Esophagus muscularis mucosa (tissue), 4 donors: ENCODE measurements around the gene HIKESHI. TPM values are rescaled to one million over a fixed set of nuclear protein-coding genes. Genes with fewer than 3 reads are reported as not detected.

Experiments used
- DNase-seq: peaks from one replicate; pipeline ENCODE4 v3.0.0-alpha.2; 2017; ENCODE audit errors: extremely low spot score
- H3K27ac ChIP-seq, 4 donors: fragments of 200-600 bp; sonication (generic); replicated peaks in 1 of 4; 1 replicate in 3 of 4; 2 replicates in 1 of 4; pipeline ENCODE4 v1.5.1; 2016 to 2019; ENCODE audit warnings: mild to moderate bottlenecking in 1 of 4
- H3K27me3 ChIP-seq, 4 donors: fragments of 200-600 bp; sonication (generic); one replicate each; pipeline versions ENCODE4 v1.5.1 to v1.6.0; 2016 to 2019
- H3K36me3 ChIP-seq, 4 donors: fragments of 200-600 bp; sonication (generic); one replicate each; pipeline ENCODE4 v1.5.1; 2016 to 2019
- H3K4me1 ChIP-seq, 4 donors: fragments of 200-600 bp; sonication (generic); one replicate each; pipeline ENCODE4 v1.5.1; 2016 to 2019
- H3K4me3 ChIP-seq, 4 donors: fragments of 200-600 bp; sonication (generic); 1 replicate in 2 of 4; 2 replicates in 2 of 4; pipeline ENCODE4 v1.5.1; 2016 to 2019; ENCODE audit warnings: mild to moderate bottlenecking in 4 of 4, moderate library complexity in 1 of 4
- H3K9me3 ChIP-seq, 4 donors: fragments of 200-600 bp; sonication (generic); 1 replicate in 3 of 4; 2 replicates in 1 of 4; pipeline ENCODE4 v1.5.1; 2016 to 2019
- CTCF ChIP-seq, 3 experiments: fragments of 200-600 bp in 2 of 3; fragments of 450-650 bp in 1 of 3; sonication (generic) in 2 of 3; IDR thresholded peaks; one replicate each; pipeline ENCODE4 v1.5.1; 2017 to 2019; ENCODE audit warnings: antibody characterized with exemption in 3 of 3, mild to moderate bottlenecking in 2 of 3, moderate library complexity in 1 of 3
- EP300 ChIP-seq: sonication (generic); formaldehyde crosslinking; IDR thresholded peaks from one replicate; pipeline ENCODE4 v1.6.1; 2017; ENCODE audit warnings: antibody characterized with exemption
- POLR2A ChIP-seq: fragments of 450-650 bp; IDR thresholded peaks from one replicate; pipeline ENCODE4 v1.6.1; 2017; ENCODE audit warnings: antibody characterized with exemption, moderate library complexity, mild to moderate bottlenecking, low read depth
- POLR2AphosphoS5 ChIP-seq, 2 donors: sonication (generic); formaldehyde crosslinking; IDR thresholded peaks; one replicate each; pipeline ENCODE4 v1.6.1; 2017; ENCODE audit warnings: antibody characterized with exemption in 2 of 2
- WGBS: methylation state at CpG from one replicate; pipeline ENCODE4 v1.1.5; 2018; 5-methylcytosine and 5-hydroxymethylcytosine counted together
- intact Hi-C: fragments of 100-400 bp; cut with DNase I; formaldehyde crosslinking; loops from one replicate; pipeline ENCODE4 v1.15.1; 2023
- total RNA-seq, 4 donors: library from RNA; depleted of rRNA; stranded (reverse); fragments of >200 nt; gene quantifications; one replicate each; pipeline versions ENCODE4 v1.1.0 to v1.2.1, GENCODE V29; 2016

HIKESHI gene
- total RNA-seq, 4 donors from 2014 or later, result 37.1 to 52.7 (median 41.2) TPM

DNA sequence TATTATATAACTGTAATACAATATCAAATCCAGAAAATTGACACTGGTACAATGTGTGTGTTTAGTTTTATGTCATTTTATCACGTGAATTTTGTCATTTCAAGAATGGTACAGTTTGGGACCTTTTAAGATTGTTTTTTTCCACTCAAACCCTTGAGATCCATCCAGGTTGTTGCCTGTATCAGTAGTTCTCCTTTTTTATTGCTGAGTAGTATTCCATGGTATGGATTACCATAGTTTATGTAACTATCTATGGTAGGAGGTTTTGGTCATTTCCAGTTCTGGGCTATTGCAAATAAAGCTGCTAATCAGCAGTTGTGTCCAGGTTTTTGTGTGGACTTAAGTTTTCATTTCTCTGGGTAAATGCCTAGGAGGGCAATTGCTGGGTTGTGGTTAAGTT, 32.4 kb upstream of the HIKESHI start:
- Histone ChIP-seq H3K36me3 (peaks cover 0 to 17% (median 8%) of the 10 kb centered on the region in 4 donors), H3K4me3 (no peak overlapping the region), H3K4me1 (no peaks in the 10 kb centered on the region), H3K9me3 (no peaks in the 10 kb centered on the region), H3K27me3 (no peaks in the 10 kb centered on the region), H3K27ac (no peak overlapping the region)
- intact Hi-C loops, result no loop called here
- DNase-seq, result no peak
- no peak for TF ChIP-seq CTCF (IDR thresholded peaks at IDR 0.05)
- TF ChIP-seq POLR2A, result no peak
- TF ChIP-seq POLR2AphosphoS5 (IDR thresholded peaks at IDR 0.05), result no peak
- TF ChIP-seq EP300, result no peak
- 96% methylated on average over 1 of the region's 1 CpG for WGBS

- Histone ChIP-seq H3K27me3 (no peaks in the 10 kb centered on the region), H3K27ac (no peak overlapping the region), H3K9me3 (no peaks in the 10 kb centered on the region), H3K4me1 (no peaks in the 10 kb centered on the region), H3K4me3 (no peak overlapping the region), H3K36me3 (peaks cover 0 to 37% (median 20%) of the 10 kb centered on the region in 4 donors)
- intact Hi-C loops, result no loop called here
- WGBS, result 95% methylated on average over 4 of the region's 6 CpGs
- no peak for DNase-seq
- TF ChIP-seq EP300, result no peak
- TF ChIP-seq POLR2AphosphoS5 (IDR thresholded peaks at IDR 0.05), result no peak
- no peak for TF ChIP-seq CTCF (IDR thresholded peaks at IDR 0.05)
Measured at GRCh38 chr11:86274503-86274902, 27.5 kb upstream of the HIKESHI start.

DNA sequence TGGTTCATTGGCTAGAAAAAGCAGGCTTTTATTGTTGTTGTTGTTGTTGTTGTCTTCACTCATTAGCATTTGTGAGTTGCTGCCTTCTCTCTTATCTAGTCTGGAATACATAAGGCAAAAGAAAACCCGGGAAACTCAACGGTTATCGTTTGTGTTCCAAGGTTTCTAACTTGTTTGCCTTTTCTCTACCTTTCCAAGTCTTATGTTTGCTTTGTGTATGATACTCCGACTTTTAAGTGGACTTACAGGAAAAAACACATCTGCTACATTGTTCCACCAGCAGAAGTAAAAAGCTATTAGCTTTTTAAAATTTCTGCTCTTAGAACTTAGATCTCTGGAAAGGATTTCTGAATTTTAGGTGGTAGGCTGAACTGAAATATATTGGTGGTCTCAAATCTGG, 27.0 kb upstream of the HIKESHI start:
- no peak for TF ChIP-seq POLR2A
- no peak for TF ChIP-seq CTCF (IDR thresholded peaks at IDR 0.05)
- no peak for TF ChIP-seq EP300
- no peak for TF ChIP-seq POLR2AphosphoS5 (IDR thresholded peaks at IDR 0.05)
- no peaks in the 10 kb centered on the region for H3K27me3 ChIP-seq
- no peaks in the 10 kb centered on the region for H3K9me3 ChIP-seq
- H3K27ac ChIP-seq, result no peak overlapping the region
- H3K4me3 ChIP-seq, result no peak overlapping the region
- DNase-seq, result no peak
- peaks cover 0 to 38% (median 20%) of the 10 kb centered on the region in 4 donors for H3K36me3 ChIP-seq
- WGBS, result 77% methylated on average over 4 of the region's 4 CpGs
- intact Hi-C loops, result no loop called here
- H3K4me1 ChIP-seq, result no peaks in the 10 kb centered on the region

- no peak overlapping the region for H3K27ac ChIP-seq
- no peaks in the 10 kb centered on the region for H3K9me3 ChIP-seq
- no peak for DNase-seq
- H3K4me3 ChIP-seq, result no peak overlapping the region
- TF ChIP-seq POLR2A (no peak), POLR2AphosphoS5 (IDR thresholded peaks at IDR 0.05) (no peak), CTCF (IDR thresholded peaks at IDR 0.05) (no peak), EP300 (no peak)
- intact Hi-C loops, result no loop called here
- H3K4me1 ChIP-seq, result no peaks in the 10 kb centered on the region
- WGBS, result 94% methylated on average over 2 of the region's 2 CpGs
- H3K27me3 ChIP-seq, result no peaks in the 10 kb centered on the region
- H3K36me3 ChIP-seq, result peaks cover 0 to 40% (median 21%) of the 10 kb centered on the region in 4 donors
Measured at GRCh38 chr11:86275493-86276370, 26.3 kb upstream of the HIKESHI start.

DNA sequence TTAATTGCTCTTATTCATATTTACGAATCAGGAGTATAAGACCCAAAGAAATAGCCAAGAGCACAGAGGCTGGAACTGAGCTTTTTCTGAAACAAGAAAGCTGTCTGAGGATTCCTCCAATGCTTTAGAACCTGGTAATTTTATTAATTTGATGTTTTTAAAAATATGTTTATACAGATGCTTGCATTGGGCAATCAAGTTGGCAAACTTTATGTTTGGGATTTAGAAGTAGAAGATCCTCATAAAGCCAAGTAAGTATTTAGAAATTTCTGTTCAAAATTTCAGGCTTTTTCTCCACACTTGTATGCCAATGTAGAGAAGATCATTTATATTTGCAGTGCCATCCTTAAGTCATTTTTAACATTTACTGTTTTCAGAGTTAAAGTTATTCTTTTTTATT, 24.3 kb upstream of the HIKESHI start:
- Histone ChIP-seq H3K4me3 (no peak overlapping the region), H3K27me3 (no peaks in the 10 kb centered on the region), H3K27ac (no peak overlapping the region), H3K36me3 (peaks cover 0 to 42% (median 21%) of the 10 kb centered on the region in 4 donors), H3K4me1 (no peaks in the 10 kb centered on the region), H3K9me3 (no peaks in the 10 kb centered on the region)
- no peak for TF ChIP-seq CTCF (IDR thresholded peaks at IDR 0.05)
- TF ChIP-seq POLR2AphosphoS5 (IDR thresholded peaks at IDR 0.05), result no peak
- no peak for TF ChIP-seq POLR2A
- no peak for TF ChIP-seq EP300
- 86% methylated on average over 1 of the region's 1 CpG for WGBS
- intact Hi-C loops, result no loop called here
- DNase-seq, result no peak
